GM12878 (cell line): ENCODE measurements around the gene LRRC27. TPM values are rescaled to one million over a fixed set of nuclear protein-coding genes. Genes with fewer than 3 reads are reported as not detected.

ENCODE experiments used
- ATAC-seq: fragments of 200-7000 bp; cut with Tn5 transposase; 3 replicates; pipeline ENCODE4 v1.9.1; 2020; ENCODE audit warnings: mild to moderate bottlenecking, moderate library complexity
- BruUV-seq: library from RNA; stranded (reverse); fragments of 400-500 nt; replicated peaks from 2 replicates; lab custom pipeline; 2021; lab: Mats Ljungman, UMichigan
- CTCF ChIA-PET: fragments of 300-600 bp; sonication (Branson Sonifier 250); formaldehyde crosslinking; extraction: SDS; loops from one replicate; lab custom pipeline; 2021; ENCODE audit warnings: inconsistent platforms; lab: Yijun Ruan, JAX
- POLR2A ChIA-PET: fragments of 350-600 bp; formaldehyde crosslinking; extraction: SDS; loops from one replicate; lab custom pipeline; 2021; ENCODE audit warnings: inconsistent platforms; lab: Charles Lee
- RAD21 ChIA-PET: fragments of 300-600 bp; sonication (Branson Sonifier 250); formaldehyde crosslinking; loops from one replicate; lab custom pipeline; 2023; ENCODE audit warnings: antibody characterized with exemption; ENCODE audit not compliant: unreplicated experiment; lab: Charles Lee
- SMC1A ChIA-PET: fragments of 300-600 bp; sonication (Branson Sonifier 250); formaldehyde crosslinking; loops from one replicate; lab custom pipeline; 2023; ENCODE audit not compliant: unreplicated experiment, uncharacterized antibody; lab: Charles Lee
- DNase-seq: peaks from one replicate; pipeline ENCODE4 v3.0.0-alpha.2; 2011; ENCODE audit warnings: low read depth, low spot score
- FAIRE-seq: peaks from 3 replicates; lab custom pipeline; 2011; peaks lifted over from hg19 to GRCh38; lab: Jason Lieb, UNC
- H2AFZ ChIP-seq: 2 replicates; pipeline ENCODE4 v1.6.0; 2011; ENCODE audit warnings: low read depth, low read length, control low read depth; ENCODE audit not compliant: control insufficient read depth
- H3K27ac ChIP-seq: 2 replicates; pipeline ENCODE4 v1.5.1; 2011; ENCODE audit warnings: control low read depth; ENCODE audit not compliant: control insufficient read depth, insufficient read depth
- H3K27me3 ChIP-seq, 2 experiments: replicated peaks in 1 of 2; 2 replicates each; pipeline versions ENCODE4 v1.6.0 to v1.6.1; 2011; ENCODE audit warnings: low read length in 1 of 2; ENCODE audit not compliant: control insufficient read depth in 2 of 2, insufficient read depth in 2 of 2
- H3K36me3 ChIP-seq, 2 experiments: 2 replicates each; pipeline ENCODE4 v1.5.1; 2011; ENCODE audit warnings: low read length in 1 of 2; ENCODE audit not compliant: control insufficient read depth in 2 of 2, insufficient read depth in 2 of 2
- H3K4me1 ChIP-seq: 2 replicates; pipeline ENCODE4 v1.6.1; 2011; ENCODE audit warnings: mild to moderate bottlenecking, low read length, moderate library complexity, mixed read lengths; ENCODE audit not compliant: control insufficient read depth, insufficient read depth
- H3K4me2 ChIP-seq: 2 replicates; pipeline ENCODE4 v1.6.0; 2011; ENCODE audit warnings: control low read depth; ENCODE audit not compliant: control insufficient read depth, insufficient read depth
- H3K4me3 ChIP-seq: fragments of 200-600 bp; sonication (generic); 2 replicates; pipeline ENCODE4 v1.5.1; 2016
- H3K79me2 ChIP-seq: 2 replicates; pipeline ENCODE4 v1.6.0; 2011; ENCODE audit warnings: low read length; ENCODE audit not compliant: control insufficient read depth, insufficient read depth
- H3K9ac ChIP-seq: 2 replicates; pipeline ENCODE4 v1.8.0; 2011; ENCODE audit warnings: low read length, control low read depth, mixed read lengths; ENCODE audit not compliant: control insufficient read depth, insufficient read depth
- H3K9me3 ChIP-seq: replicated peaks from 3 replicates; pipeline ENCODE4 v1.5.1; 2011; ENCODE audit warnings: mild to moderate bottlenecking, low read length; ENCODE audit not compliant: control insufficient read depth, insufficient read depth
- H4K20me1 ChIP-seq: 2 replicates; pipeline ENCODE4 v1.6.0; 2011; ENCODE audit not compliant: control insufficient read depth, insufficient read depth
- ZNF24 ChIP-seq: fragments of 450-650 bp; IDR thresholded peaks from 2 replicates; pipeline ENCODE4 v1.6.1; 2017; ENCODE audit warnings: antibody characterized with exemption, mild to moderate bottlenecking
- WGBS: methylation state at CpG from one replicate; pipeline ENCODE4 v1.1.6; 2016; ENCODE audit warnings: low lambda C conversion rate; ENCODE audit not compliant: insufficient replicate concordance, insufficient coverage; ENCODE audit errors: missing lambda C conversion rate; 5-methylcytosine and 5-hydroxymethylcytosine counted together
- in situ Hi-C: fragments of 300-500 bp; cut with MboI; formaldehyde crosslinking; loops from 9 replicates; pipeline ENCODE4 v1.14.3; 2018; ENCODE audit warnings: mixed read lengths
- intact Hi-C: fragments of 100-400 bp; cut with micrococcal nuclease; formaldehyde crosslinking; loops from one replicate; pipeline ENCODE4 v1.14.2; 2022; ENCODE audit not compliant: unreplicated experiment
- polyA plus RNA-seq, 11 experiments: library from polyadenylated mRNA; depleted of rRNA in 4 of 11; unstranded in 6 of 11; stranded (reverse) in 5 of 11; fragments of >200 nt; fragmentation: Nextera tagmentation in 4 of 11; fragmentation: Illumina TruSeq in 1 of 11; extraction: Ambion mirVana in 4 of 11; extraction: Trizol in 1 of 11; gene quantifications; 1 replicate in 1 of 11; 2 replicates in 10 of 11; pipeline versions ENCODE4 v1.2.1 to v1.2.3, GENCODE V29; 2011 to 2016; ENCODE audit warnings: inconsistent platforms in 2 of 11, missing spikeins in 2 of 11, low read depth in 1 of 11
- total RNA-seq, 4 experiments: library from RNA; depleted of rRNA in 3 of 4; stranded (reverse); fragments of >200 nt in 3 of 4; fragmentation: Illumina TruSeq in 1 of 4; extraction: Trizol in 1 of 4; gene quantifications; 2 replicates each; pipeline versions ENCODE4 v1.2.1 to v1.2.3, GENCODE V29; 2013 to 2021
- TF ChIP-seq, protein P1 (sequence below): IDR thresholded peaks from 2 replicates; pipeline ENCODE4 v1.6.1; 2012; ENCODE audit warnings: improper control_type of control experiment, low read depth, low read length; ENCODE audit not compliant: insufficient replicate concordance
- TF ChIP-seq, protein P2 (sequence below): fragments of 150-350 bp; IDR thresholded peaks from 2 replicates; pipeline ENCODE4 v1.6.1; 2014; ENCODE audit warnings: mild to moderate bottlenecking, low read depth, low read length
- TF ChIP-seq, protein P3 (sequence below): IDR thresholded peaks from 2 replicates; pipeline ENCODE4 v1.6.1; 2011; ENCODE audit warnings: borderline replicate concordance, low read depth, mild to moderate bottlenecking, moderate library complexity, mixed read lengths, low read length; ENCODE audit not compliant: insufficient read depth; ENCODE audit errors: extremely low read length
- TF ChIP-seq, protein P4 (sequence below): fragments of 450-650 bp; IDR thresholded peaks from 2 replicates; pipeline ENCODE4 v1.6.1; 2016; ENCODE audit warnings: mild to moderate bottlenecking, moderate library complexity, borderline replicate concordance

LRRC27 gene
- total and polyA plus RNA-seq, 10 of the 15 experiments (the other 5 are each of a cell fraction or from before 2014, with no cell fraction given): 0.48 to 6.9 (median 4.7) TPM

DNA sequence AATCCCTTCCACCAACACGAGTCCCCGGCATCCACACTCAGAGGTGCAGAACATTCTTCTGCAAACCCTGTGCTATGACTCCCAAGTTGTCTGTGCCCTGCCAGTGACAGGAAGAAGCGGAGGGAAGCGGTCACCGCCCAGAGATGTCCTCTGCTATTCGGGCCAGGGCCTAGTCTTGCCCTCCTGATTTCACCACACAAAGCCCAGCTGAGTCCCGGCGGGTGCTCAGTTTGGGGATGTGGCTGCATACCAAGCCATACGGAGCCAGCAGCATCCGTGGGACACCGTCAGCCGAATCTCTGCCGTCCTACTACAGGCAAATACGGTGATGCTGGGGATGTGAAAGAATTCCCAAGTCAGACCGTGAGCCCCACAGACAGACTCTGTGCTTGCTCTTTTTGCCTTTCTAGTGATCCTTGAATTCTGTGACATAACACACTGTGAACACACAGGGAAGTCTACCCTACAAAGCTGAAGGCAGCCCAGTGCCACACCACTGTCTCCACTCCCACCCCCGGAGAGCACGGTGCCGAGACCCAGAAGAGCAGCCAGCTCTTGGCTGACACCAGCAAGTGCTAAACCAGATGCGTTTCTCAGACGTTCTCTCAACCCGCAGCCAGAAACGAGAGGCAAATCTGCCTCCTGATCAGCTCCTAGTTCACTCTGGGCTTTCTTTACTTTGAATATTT lies 26.2 kb upstream of the LRRC27 start:
- SMC1A ChIA-PET: no interaction called here
- WGBS: 77% methylated on average over 22 of the region's 22 CpGs
- Histone ChIP-seq H3K79me2 (no peaks in the 10 kb centered on the region), H3K36me3 (no peaks in the 10 kb centered on the region), H3K9ac (no peak overlapping the region), H3K27ac (no peak overlapping the region), H3K4me2 (no peak overlapping the region), H2AFZ (no peak overlapping the region), H3K9me3 (no peaks in the 10 kb centered on the region; the same call in 2 of the 3 replicates), H4K20me1 (no peaks in the 10 kb centered on the region; the same call in none of the 2 replicates), H3K27me3 (peaks cover 7 to 13% of the 10 kb centered on the region in 2 experiments), H3K4me3 (no peak overlapping the region), H3K4me1 (no peaks in the 10 kb centered on the region)
- no peak for ATAC-seq
- in situ Hi-C loops: no loop called here
- FAIRE-seq: no peak
- TF ChIP-seq, protein P1, sequence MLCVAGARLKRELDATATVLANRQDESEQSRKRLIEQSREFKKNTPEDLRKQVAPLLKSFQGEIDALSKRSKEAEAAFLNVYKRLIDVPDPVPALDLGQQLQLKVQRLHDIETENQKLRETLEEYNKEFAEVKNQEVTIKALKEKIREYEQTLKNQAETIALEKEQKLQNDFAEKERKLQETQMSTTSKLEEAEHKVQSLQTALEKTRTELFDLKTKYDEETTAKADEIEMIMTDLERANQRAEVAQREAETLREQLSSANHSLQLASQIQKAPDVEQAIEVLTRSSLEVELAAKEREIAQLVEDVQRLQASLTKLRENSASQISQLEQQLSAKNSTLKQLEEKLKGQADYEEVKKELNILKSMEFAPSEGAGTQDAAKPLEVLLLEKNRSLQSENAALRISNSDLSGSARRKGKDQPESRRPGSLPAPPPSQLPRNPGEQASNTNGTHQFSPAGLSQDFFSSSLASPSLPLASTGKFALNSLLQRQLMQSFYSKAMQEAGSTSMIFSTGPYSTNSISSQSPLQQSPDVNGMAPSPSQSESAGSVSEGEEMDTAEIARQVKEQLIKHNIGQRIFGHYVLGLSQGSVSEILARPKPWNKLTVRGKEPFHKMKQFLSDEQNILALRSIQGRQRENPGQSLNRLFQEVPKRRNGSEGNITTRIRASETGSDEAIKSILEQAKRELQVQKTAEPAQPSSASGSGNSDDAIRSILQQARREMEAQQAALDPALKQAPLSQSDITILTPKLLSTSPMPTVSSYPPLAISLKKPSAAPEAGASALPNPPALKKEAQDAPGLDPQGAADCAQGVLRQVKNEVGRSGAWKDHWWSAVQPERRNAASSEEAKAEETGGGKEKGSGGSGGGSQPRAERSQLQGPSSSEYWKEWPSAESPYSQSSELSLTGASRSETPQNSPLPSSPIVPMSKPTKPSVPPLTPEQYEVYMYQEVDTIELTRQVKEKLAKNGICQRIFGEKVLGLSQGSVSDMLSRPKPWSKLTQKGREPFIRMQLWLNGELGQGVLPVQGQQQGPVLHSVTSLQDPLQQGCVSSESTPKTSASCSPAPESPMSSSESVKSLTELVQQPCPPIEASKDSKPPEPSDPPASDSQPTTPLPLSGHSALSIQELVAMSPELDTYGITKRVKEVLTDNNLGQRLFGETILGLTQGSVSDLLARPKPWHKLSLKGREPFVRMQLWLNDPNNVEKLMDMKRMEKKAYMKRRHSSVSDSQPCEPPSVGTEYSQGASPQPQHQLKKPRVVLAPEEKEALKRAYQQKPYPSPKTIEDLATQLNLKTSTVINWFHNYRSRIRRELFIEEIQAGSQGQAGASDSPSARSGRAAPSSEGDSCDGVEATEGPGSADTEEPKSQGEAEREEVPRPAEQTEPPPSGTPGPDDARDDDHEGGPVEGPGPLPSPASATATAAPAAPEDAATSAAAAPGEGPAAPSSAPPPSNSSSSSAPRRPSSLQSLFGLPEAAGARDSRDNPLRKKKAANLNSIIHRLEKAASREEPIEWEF: no peak
- TF ChIP-seq, protein P2, sequence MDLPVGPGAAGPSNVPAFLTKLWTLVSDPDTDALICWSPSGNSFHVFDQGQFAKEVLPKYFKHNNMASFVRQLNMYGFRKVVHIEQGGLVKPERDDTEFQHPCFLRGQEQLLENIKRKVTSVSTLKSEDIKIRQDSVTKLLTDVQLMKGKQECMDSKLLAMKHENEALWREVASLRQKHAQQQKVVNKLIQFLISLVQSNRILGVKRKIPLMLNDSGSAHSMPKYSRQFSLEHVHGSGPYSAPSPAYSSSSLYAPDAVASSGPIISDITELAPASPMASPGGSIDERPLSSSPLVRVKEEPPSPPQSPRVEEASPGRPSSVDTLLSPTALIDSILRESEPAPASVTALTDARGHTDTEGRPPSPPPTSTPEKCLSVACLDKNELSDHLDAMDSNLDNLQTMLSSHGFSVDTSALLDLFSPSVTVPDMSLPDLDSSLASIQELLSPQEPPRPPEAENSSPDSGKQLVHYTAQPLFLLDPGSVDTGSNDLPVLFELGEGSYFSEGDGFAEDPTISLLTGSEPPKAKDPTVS: no peak
- TF ChIP-seq ZNF24: no peak
- TF ChIP-seq, protein P3, sequence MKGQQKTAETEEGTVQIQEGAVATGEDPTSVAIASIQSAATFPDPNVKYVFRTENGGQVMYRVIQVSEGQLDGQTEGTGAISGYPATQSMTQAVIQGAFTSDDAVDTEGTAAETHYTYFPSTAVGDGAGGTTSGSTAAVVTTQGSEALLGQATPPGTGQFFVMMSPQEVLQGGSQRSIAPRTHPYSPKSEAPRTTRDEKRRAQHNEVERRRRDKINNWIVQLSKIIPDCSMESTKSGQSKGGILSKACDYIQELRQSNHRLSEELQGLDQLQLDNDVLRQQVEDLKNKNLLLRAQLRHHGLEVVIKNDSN: no peak
- TF ChIP-seq, protein P4, sequence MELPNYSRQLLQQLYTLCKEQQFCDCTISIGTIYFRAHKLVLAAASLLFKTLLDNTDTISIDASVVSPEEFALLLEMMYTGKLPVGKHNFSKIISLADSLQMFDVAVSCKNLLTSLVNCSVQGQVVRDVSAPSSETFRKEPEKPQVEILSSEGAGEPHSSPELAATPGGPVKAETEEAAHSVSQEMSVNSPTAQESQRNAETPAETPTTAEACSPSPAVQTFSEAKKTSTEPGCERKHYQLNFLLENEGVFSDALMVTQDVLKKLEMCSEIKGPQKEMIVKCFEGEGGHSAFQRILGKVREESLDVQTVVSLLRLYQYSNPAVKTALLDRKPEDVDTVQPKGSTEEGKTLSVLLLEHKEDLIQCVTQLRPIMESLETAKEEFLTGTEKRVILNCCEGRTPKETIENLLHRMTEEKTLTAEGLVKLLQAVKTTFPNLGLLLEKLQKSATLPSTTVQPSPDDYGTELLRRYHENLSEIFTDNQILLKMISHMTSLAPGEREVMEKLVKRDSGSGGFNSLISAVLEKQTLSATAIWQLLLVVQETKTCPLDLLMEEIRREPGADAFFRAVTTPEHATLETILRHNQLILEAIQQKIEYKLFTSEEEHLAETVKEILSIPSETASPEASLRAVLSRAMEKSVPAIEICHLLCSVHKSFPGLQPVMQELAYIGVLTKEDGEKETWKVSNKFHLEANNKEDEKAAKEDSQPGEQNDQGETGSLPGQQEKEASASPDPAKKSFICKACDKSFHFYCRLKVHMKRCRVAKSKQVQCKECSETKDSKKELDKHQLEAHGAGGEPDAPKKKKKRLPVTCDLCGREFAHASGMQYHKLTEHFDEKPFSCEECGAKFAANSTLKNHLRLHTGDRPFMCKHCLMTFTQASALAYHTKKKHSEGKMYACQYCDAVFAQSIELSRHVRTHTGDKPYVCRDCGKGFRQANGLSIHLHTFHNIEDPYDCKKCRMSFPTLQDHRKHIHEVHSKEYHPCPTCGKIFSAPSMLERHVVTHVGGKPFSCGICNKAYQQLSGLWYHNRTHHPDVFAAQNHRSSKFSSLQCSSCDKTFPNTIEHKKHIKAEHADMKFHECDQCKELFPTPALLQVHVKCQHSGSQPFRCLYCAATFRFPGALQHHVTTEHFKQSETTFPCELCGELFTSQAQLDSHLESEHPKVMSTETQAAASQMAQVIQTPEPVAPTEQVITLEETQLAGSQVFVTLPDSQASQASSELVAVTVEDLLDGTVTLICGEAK: no peak
- intact Hi-C loops: no loop called here
- no TSS peak for BruUV-seq
- CTCF ChIA-PET: no interaction called here
- DNase-seq: no peak
- POLR2A ChIA-PET: no interaction called here
- RAD21 ChIA-PET: no interaction called here
